ENCODE data around the gene PYCARD. TPM values are rescaled to one million over a fixed set of nuclear protein-coding genes. Genes with fewer than 3 reads are reported as not detected.

Gene PYCARD
- total and polyA plus RNA-seq, 9 of the 15 experiments (the other 6 are each of a cell fraction or from before 2014, with no cell fraction given) = 1.3 to 28.4 (median 6.0) TPM

DNA sequence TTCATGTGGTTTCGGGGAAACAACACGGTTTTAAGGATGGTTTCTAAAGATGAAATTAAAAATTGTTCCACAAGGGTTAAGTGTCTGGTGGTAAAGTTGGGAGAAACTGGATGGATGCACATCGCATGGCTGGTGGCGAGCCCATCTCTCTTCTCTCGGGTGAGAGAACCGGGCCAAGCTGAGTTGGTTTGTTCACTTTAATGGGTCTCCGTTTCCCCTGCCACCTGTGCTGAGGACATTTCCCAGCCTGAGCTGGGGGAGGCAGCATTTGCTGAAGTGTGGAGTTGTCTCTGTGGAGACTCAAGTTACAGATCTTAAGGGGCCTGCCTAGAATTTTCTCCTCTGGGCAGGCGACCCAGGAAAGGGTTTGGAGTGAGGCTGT is 14.8 kb downstream of the PYCARD start:
- Histone ChIP-seq H2AFZ (ENCODE audit: low read depth, low read length) (no peak overlapping the region), H3K27me3 (ENCODE audit: control insufficient read depth in 2 of 2, insufficient read depth in 2 of 2, low read length in 2 of 2) (no peaks in the 10 kb centered on the region), H3K4me3 (no peak overlapping the region), H3K9me1 (ENCODE audit: control insufficient read depth, insufficient read depth, low read length) (peaks cover 8% of the 10 kb centered on the region), H3K79me2 (ENCODE audit: control insufficient read depth, insufficient read depth, low read length) (peaks cover 76% of the 10 kb centered on the region), H3K9ac (ENCODE audit: insufficient read depth in 1 of 2, low read depth in 2 of 2, low read length in 2 of 2) (no peak overlapping the region), H4K20me1 (replicated peaks; ENCODE audit: control insufficient read depth, insufficient read depth, low read length) (peaks cover 31% of the 10 kb centered on the region), H3K4me2 (ENCODE audit: insufficient read depth, low read length) (no peak overlapping the region), H3K9me3 (replicated peaks; ENCODE audit: control insufficient read depth, insufficient read depth, low read depth, low read length) (no peaks in the 10 kb centered on the region), H3K27ac (ENCODE audit: extremely low read depth, low read depth, low read length) (no peak overlapping the region), H3K36me3 (ENCODE audit: control insufficient read depth, insufficient read depth, low read length) (peaks cover 100% of the 10 kb centered on the region), H3K4me1 (replicated peaks in 1 of 2; ENCODE audit: control insufficient read depth in 2 of 2, insufficient read depth in 2 of 2, low read length in 2 of 2) (peaks cover 6 to 7% of the 10 kb centered on the region in 2 experiments; a peak in 4 of 5 replicates)
- intact Hi-C loops (cut with micrococcal nuclease) (loop anchor here (10.0 kb wide), 1 partner anchor 257 kb away; the partner anchor contains the start of gene ZNF843), in situ Hi-C loops (cut with MboI) (no loop called here)
- 0 out of 6 replicates have a peak, but pooled peaks of 1 of the 3 experiments have one; percentile 3 for TF ChIP-seq CTCF (IDR thresholded peaks at IDR 0.05 in 2 of 3, conservative IDR thresholded peaks at IDR 0.05 in 1 of 3; ENCODE audit: insufficient read depth in 2 of 3, low read depth in 1 of 3, low read length in 3 of 3)
- TF ChIP-seq RBFOX2 (IDR thresholded peaks at IDR 0.05; ENCODE audit: low read depth, low read length) = peak; percentile 40; the same call in 1 of the 2 replicates
- TF ChIP-seq, protein P1, sequence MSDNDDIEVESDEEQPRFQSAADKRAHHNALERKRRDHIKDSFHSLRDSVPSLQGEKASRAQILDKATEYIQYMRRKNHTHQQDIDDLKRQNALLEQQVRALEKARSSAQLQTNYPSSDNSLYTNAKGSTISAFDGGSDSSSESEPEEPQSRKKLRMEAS (CRISPR knock-in tag; IDR thresholded peaks at IDR 0.05) = no peak
- TF ChIP-seq HDAC2 (IDR thresholded peaks at IDR 0.05) = no peak
- no peak for TF ChIP-seq PHB2 (IDR thresholded peaks at IDR 0.05; ENCODE audit: low read depth)
- TF ChIP-seq, protein P2, sequence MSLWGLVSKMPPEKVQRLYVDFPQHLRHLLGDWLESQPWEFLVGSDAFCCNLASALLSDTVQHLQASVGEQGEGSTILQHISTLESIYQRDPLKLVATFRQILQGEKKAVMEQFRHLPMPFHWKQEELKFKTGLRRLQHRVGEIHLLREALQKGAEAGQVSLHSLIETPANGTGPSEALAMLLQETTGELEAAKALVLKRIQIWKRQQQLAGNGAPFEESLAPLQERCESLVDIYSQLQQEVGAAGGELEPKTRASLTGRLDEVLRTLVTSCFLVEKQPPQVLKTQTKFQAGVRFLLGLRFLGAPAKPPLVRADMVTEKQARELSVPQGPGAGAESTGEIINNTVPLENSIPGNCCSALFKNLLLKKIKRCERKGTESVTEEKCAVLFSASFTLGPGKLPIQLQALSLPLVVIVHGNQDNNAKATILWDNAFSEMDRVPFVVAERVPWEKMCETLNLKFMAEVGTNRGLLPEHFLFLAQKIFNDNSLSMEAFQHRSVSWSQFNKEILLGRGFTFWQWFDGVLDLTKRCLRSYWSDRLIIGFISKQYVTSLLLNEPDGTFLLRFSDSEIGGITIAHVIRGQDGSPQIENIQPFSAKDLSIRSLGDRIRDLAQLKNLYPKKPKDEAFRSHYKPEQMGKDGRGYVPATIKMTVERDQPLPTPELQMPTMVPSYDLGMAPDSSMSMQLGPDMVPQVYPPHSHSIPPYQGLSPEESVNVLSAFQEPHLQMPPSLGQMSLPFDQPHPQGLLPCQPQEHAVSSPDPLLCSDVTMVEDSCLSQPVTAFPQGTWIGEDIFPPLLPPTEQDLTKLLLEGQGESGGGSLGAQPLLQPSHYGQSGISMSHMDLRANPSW (CRISPR knock-in tag; IDR thresholded peaks at IDR 0.05) = no peak
- TF ChIP-seq ZMIZ1 (IDR thresholded peaks at IDR 0.05; ENCODE audit: low read depth in 2 of 2, low read length in 2 of 2) = no peak
- no peak for TF ChIP-seq FOXP1 (CRISPR knock-in tag; IDR thresholded peaks at IDR 0.05)
- no peak for TF ChIP-seq ZNF77 (CRISPR knock-in tag; IDR thresholded peaks at IDR 0.05)
- FAIRE-seq (no peak), DNase-seq (ENCODE audit: extremely low read depth in 1 of 4, low spot score in 3 of 4) (no peak), ATAC-seq (peak; percentile 9)
- BruUV-seq (replicated peaks) = no TSS peak
- 93% methylated on average over 8 of the region's 8 CpGs for WGBS (ENCODE audit: insufficient coverage, low coverage, missing lambda C conversion rate)
- ChIA-PET CTCF (ENCODE audit: low intra/inter-chr PET ratio) (no interaction called here), POLR2A (interaction anchor here (0.7 to 1.0 kb wide), 4 partner anchors 10 to 686 kb away, joined by 3 read pairs; partner anchors contain the start of genes KAT8 and ZNF267)

Data from K562 (cell line).